Small intestine (tissue), 7 donors: ENCODE data around the gene TRRAP. TPM values are rescaled to one million over a fixed set of nuclear protein-coding genes. Genes with fewer than 3 reads are reported as not detected.

Experiments used
- DNase-seq, 2 donors: peaks; one replicate each; pipeline versions ENCODE4 v3.0.0 to v3.0.0-alpha.2; 2013
- FAIRE-seq: peaks from 2 replicates; lab custom pipeline; 2012; peaks lifted over from hg19 to GRCh38; lab: Jason Lieb, UNC
- H3K27ac ChIP-seq, 3 donors: one replicate each; pipeline ENCODE4 v1.5.1; 2013; ENCODE audit warnings: low read length in 2 of 3, mild to moderate bottlenecking in 2 of 3, control low read depth in 1 of 3, inconsistent platforms in 1 of 3, low read depth in 1 of 3, moderate library complexity in 1 of 3
- H3K27me3 ChIP-seq, 3 donors: one replicate each; pipeline ENCODE4 v1.6.1; 2013; ENCODE audit warnings: low read length in 3 of 3, inconsistent platforms in 1 of 3; ENCODE audit not compliant: control insufficient read depth in 3 of 3, insufficient read depth in 3 of 3
- H3K36me3 ChIP-seq, 3 donors: one replicate each; pipeline ENCODE4 v1.6.1; 2013; ENCODE audit warnings: low read length in 3 of 3, inconsistent platforms in 1 of 3, low read depth in 1 of 3, mild to moderate bottlenecking in 1 of 3, moderate library complexity in 1 of 3; ENCODE audit not compliant: control insufficient read depth in 3 of 3, insufficient read depth in 2 of 3
- H3K4me1 ChIP-seq, 3 donors: one replicate each; pipeline ENCODE4 v1.6.1; 2013; ENCODE audit warnings: low read length in 2 of 3, inconsistent platforms in 1 of 3, low read depth in 1 of 3, mild to moderate bottlenecking in 1 of 3, moderate library complexity in 1 of 3; ENCODE audit not compliant: control insufficient read depth in 3 of 3, insufficient read depth in 2 of 3
- H3K4me3 ChIP-seq, 3 donors: one replicate each; pipeline ENCODE4 v1.5.1; 2013; ENCODE audit warnings: low read length in 3 of 3, control low read depth in 1 of 3, inconsistent platforms in 1 of 3, low read depth in 1 of 3, mild to moderate bottlenecking in 1 of 3, moderate library complexity in 1 of 3
- H3K9me3 ChIP-seq, 2 donors: one replicate each; pipeline ENCODE4 v1.6.1; 2013; ENCODE audit warnings: low read depth in 1 of 2, low read length in 1 of 2; ENCODE audit not compliant: control insufficient read depth in 2 of 2, insufficient read depth in 1 of 2
- WGBS, 3 donors: extraction: QIAGEN DNeasy Blood & Tissue Kit; methylation state at CpG; one replicate each; pipeline ENCODE4 v1.1.7; 2013; 5-methylcytosine and 5-hydroxymethylcytosine counted together
- polyA plus RNA-seq, 4 donors: library from polyadenylated mRNA; stranded (reverse) in 3 of 4; unstranded in 1 of 4; fragments of 200-250 nt in 3 of 4; fragments of 120-200 nt in 1 of 4; gene quantifications; one replicate each; pipeline versions ENCODE4 v1.2.1 to v1.2.3, GENCODE V29; 2013
- donor health status: healthy with polysubstance abuse.
- donor health status: control.
- donor health status: control.
- donor health status: Bipolar disorder and iron deficiency.
- donor health status: healthy.

The TRRAP gene
- polyA plus RNA-seq, 4 donors: 5.4 to 26.0 (median 10.1) TPM

- H3K4me1 ChIP-seq: no peaks in the 10 kb centered on the region
- 64 to 80% (median 71%) methylated on average over 3 of the region's 3 CpGs for WGBS, 3 donors
- peaks cover 0 to 18% of the 10 kb centered on the region in 2 donors for H3K9me3 ChIP-seq
- no peak overlapping the region for H3K27ac ChIP-seq
- H3K4me3 ChIP-seq: no peak overlapping the region
- DNase-seq (no peak), FAIRE-seq (no peak)
- peaks cover 18 to 45% (median 23%) of the 10 kb centered on the region in 3 donors for H3K36me3 ChIP-seq
- H3K27me3 ChIP-seq: no peaks in the 10 kb centered on the region
Observed at GRCh38 chr7:99027241-99027640, 148.9 kb downstream of the TRRAP start.

- FAIRE-seq (no peak), DNase-seq (no peak)
- Histone ChIP-seq H3K9me3 (peaks cover 0 to 18% of the 10 kb centered on the region in 2 donors), H3K4me1 (no peaks in the 10 kb centered on the region), H3K4me3 (no peak overlapping the region), H3K36me3 (peaks cover 19 to 49% (median 23%) of the 10 kb centered on the region in 3 donors), H3K27ac (no peak overlapping the region), H3K27me3 (no peaks in the 10 kb centered on the region)
- 94 to 96% (median 94%) methylated on average over 20 of the region's 20 CpGs for WGBS, 3 donors
Observed at GRCh38 chr7:99027841-99028240, 149.5 kb downstream of the TRRAP start.

- Histone ChIP-seq H3K27me3 (no peaks in the 10 kb centered on the region), H3K27ac (no peak overlapping the region), H3K4me1 (no peaks in the 10 kb centered on the region), H3K9me3 (peaks cover 0 to 18% of the 10 kb centered on the region in 2 donors), H3K4me3 (no peak overlapping the region), H3K36me3 (peaks cover 19 to 55% (median 23%) of the 10 kb centered on the region in 3 donors)
- DNase-seq: no peak
- FAIRE-seq: no peak
- WGBS, 3 donors: 93 to 97% (median 96%) methylated on average over 27 of the region's 27 CpGs
Observed at GRCh38 chr7:99028261-99028973, 150.1 kb downstream of the TRRAP start.

- H3K4me3 ChIP-seq: no peak overlapping the region
- H3K4me1 ChIP-seq: no peaks in the 10 kb centered on the region
- FAIRE-seq: no peak
- no peak overlapping the region for H3K27ac ChIP-seq
- DNase-seq: no peak
- H3K36me3 ChIP-seq: peaks cover 25 to 68% (median 29%) of the 10 kb centered on the region in 3 donors
- 86 to 88% (median 87%) methylated on average over 9 of the region's 9 CpGs for WGBS, 3 donors
- H3K9me3 ChIP-seq: peaks cover 0 to 18% of the 10 kb centered on the region in 2 donors
- H3K27me3 ChIP-seq: no peaks in the 10 kb centered on the region
Observed at GRCh38 chr7:99029466-99030435, 151.4 kb downstream of the TRRAP start.

GRCh38 chr7:99030457-99030856 lies 152.1 kb downstream of the TRRAP start:
- Histone ChIP-seq H3K4me3 (no peak overlapping the region), H3K27me3 (no peaks in the 10 kb centered on the region), H3K9me3 (peaks cover 0 to 18% of the 10 kb centered on the region in 2 donors), H3K36me3 (peaks cover 28 to 75% (median 31%) of the 10 kb centered on the region in 3 donors), H3K27ac (peak overlapping the region in 1 of 3 donors; percentile 14), H3K4me1 (no peaks in the 10 kb centered on the region)
- 96 to 99% (median 97%) methylated on average over 6 of the region's 6 CpGs for WGBS, 3 donors
- no peak for DNase-seq
- no peak for FAIRE-seq

- H3K27me3 ChIP-seq: no peaks in the 10 kb centered on the region
- DNase-seq: no peak
- H3K27ac ChIP-seq: no peak overlapping the region
- H3K36me3 ChIP-seq: peaks cover 30 to 80% (median 36%) of the 10 kb centered on the region in 3 donors
- no peaks in the 10 kb centered on the region for H3K4me1 ChIP-seq
- no peak overlapping the region for H3K4me3 ChIP-seq
- FAIRE-seq: no peak
- H3K9me3 ChIP-seq: peaks cover 0 to 18% of the 10 kb centered on the region in 2 donors
- 82 to 94% (median 92%) methylated on average over 5 of the region's 5 CpGs for WGBS, 3 donors
Observed at GRCh38 chr7:99030951-99031350, 152.6 kb downstream of the TRRAP start.

- H3K9me3 ChIP-seq: peaks cover 0 to 18% of the 10 kb centered on the region in 2 donors
- DNase-seq: no peak
- peaks cover 30 to 84% (median 38%) of the 10 kb centered on the region in 3 donors for H3K36me3 ChIP-seq
- H3K4me3 ChIP-seq: no peak overlapping the region
- WGBS, 3 donors: 92 to 96% (median 95%) methylated on average over 7 of the region's 7 CpGs
- no peaks in the 10 kb centered on the region for H3K4me1 ChIP-seq
- H3K27me3 ChIP-seq: no peaks in the 10 kb centered on the region
- H3K27ac ChIP-seq: peak overlapping the region in 1 of 3 donors; percentile 57
- no peak for FAIRE-seq
Observed at GRCh38 chr7:99031496-99031895, 153.2 kb downstream of the TRRAP start.

GRCh38 chr7:99032928-99033327 lies 154.6 kb downstream of the TRRAP start:
- WGBS, 3 donors: 91 to 93% (median 92%) methylated on average over 15 of the region's 15 CpGs
- Histone ChIP-seq H3K4me3 (no peak overlapping the region), H3K27ac (no peak overlapping the region), H3K4me1 (no peaks in the 10 kb centered on the region), H3K27me3 (no peaks in the 10 kb centered on the region), H3K9me3 (peaks cover 0 to 15% of the 10 kb centered on the region in 2 donors), H3K36me3 (peaks cover 28 to 94% (median 42%) of the 10 kb centered on the region in 3 donors)
- FAIRE-seq (no peak), DNase-seq (no peak)
